ENCODE data around the gene PTPRT.

DNA sequence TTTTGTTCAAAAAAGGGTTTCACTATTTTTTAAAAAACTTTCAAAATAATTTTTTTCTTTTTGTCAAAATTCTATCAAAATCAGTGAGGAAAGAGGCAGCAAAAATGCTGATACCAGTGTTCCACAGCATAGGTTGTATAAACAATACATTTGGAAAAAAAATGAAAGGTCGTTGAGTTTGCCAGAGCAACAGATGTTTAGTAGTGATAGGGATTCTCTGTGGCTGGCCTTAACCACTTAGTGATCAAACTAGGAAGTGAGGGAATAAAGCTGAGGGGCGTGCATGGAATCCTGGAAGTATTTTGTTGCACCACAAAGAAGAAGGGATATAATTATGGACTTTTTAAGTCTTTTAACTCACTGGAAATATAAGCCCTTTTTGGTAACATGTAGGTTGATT, 1016.3 kb downstream of the PTPRT start:
- TF ChIP-seq TAF1 (IDR thresholded peaks at IDR 0.05; ENCODE audit: borderline replicate concordance, low read depth, low read length) (no peak), POLR2A (IDR thresholded peaks at IDR 0.05; ENCODE audit: low read depth, low read length) (no peak), POLR2AphosphoS5 (IDR thresholded peaks at IDR 0.05; ENCODE audit: low read depth, low read length) (no peak)

All from GM12892 (cell line).